ENCODE measurements around the gene RUNX1.

The RUNX1 gene

DNA sequence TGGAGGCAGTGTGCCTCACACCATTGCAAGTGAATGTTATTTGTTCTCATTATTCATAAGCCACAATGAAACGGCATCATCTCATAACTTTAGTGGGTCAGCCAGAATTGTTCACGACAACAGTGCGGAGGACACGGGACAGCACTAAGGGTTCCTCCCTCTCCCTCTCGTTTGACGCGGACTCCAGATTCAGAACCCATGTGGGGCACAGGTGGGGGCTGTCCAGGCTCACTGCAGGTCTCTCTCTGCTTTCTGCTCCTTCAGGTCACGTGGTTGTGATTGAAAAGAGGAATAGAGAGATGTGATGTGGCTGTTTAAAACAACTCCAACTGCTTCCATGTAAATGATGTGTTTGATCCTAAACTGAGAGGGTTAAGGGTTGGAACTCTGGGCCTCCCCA is 13.5 kb downstream of the RUNX1 start:
- no peak for DNase-seq (ENCODE audit: low read depth)
- TF ChIP-seq POLR2A (IDR thresholded peaks at IDR 0.05; ENCODE audit: extremely low read depth, insufficient read length) (no peak), MYC (IDR thresholded peaks at IDR 0.05; ENCODE audit: low read depth, low read length) (no peak)
- TF ChIP-seq, protein P1, sequence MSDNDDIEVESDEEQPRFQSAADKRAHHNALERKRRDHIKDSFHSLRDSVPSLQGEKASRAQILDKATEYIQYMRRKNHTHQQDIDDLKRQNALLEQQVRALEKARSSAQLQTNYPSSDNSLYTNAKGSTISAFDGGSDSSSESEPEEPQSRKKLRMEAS (IDR thresholded peaks at IDR 0.05; ENCODE audit: low read depth, low read length): no peak
- H3K4me3 ChIP-seq (ENCODE audit: low read depth, low read length): no peak overlapping the region

DNA sequence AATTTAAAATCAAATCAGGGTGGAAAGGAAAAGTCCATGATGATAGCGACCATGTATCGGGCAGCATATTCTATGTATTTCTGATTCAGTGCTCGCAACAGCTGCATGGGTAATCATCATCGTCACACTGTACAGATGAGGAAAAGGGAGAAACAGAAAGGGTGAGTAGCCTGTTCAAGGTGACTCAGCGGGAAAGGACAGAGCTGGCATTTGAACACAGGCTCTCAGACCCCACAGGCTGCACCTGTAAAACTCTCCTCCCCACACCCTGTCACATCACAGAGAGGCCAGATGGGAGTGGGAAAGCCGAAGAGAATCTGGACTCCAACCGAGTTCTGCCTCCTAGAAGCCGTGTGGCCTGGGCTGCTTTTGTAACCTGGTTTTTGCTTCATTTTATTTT is 14.0 kb downstream of the RUNX1 start:
- H3K4me3 ChIP-seq (ENCODE audit: low read depth, low read length): no peak overlapping the region
- TF ChIP-seq POLR2A (IDR thresholded peaks at IDR 0.05; ENCODE audit: extremely low read depth, insufficient read length): no peak
- TF ChIP-seq, protein P1 (IDR thresholded peaks at IDR 0.05; ENCODE audit: low read depth, low read length): no peak
- TF ChIP-seq, protein P2, sequence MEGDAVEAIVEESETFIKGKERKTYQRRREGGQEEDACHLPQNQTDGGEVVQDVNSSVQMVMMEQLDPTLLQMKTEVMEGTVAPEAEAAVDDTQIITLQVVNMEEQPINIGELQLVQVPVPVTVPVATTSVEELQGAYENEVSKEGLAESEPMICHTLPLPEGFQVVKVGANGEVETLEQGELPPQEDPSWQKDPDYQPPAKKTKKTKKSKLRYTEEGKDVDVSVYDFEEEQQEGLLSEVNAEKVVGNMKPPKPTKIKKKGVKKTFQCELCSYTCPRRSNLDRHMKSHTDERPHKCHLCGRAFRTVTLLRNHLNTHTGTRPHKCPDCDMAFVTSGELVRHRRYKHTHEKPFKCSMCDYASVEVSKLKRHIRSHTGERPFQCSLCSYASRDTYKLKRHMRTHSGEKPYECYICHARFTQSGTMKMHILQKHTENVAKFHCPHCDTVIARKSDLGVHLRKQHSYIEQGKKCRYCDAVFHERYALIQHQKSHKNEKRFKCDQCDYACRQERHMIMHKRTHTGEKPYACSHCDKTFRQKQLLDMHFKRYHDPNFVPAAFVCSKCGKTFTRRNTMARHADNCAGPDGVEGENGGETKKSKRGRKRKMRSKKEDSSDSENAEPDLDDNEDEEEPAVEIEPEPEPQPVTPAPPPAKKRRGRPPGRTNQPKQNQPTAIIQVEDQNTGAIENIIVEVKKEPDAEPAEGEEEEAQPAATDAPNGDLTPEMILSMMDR (IDR thresholded peaks at IDR 0.05; ENCODE audit: low read depth, low read length): no peak
- no peak for TF ChIP-seq MYC (IDR thresholded peaks at IDR 0.05; ENCODE audit: low read depth, low read length)
- DNase-seq (ENCODE audit: low read depth): no peak

DNA sequence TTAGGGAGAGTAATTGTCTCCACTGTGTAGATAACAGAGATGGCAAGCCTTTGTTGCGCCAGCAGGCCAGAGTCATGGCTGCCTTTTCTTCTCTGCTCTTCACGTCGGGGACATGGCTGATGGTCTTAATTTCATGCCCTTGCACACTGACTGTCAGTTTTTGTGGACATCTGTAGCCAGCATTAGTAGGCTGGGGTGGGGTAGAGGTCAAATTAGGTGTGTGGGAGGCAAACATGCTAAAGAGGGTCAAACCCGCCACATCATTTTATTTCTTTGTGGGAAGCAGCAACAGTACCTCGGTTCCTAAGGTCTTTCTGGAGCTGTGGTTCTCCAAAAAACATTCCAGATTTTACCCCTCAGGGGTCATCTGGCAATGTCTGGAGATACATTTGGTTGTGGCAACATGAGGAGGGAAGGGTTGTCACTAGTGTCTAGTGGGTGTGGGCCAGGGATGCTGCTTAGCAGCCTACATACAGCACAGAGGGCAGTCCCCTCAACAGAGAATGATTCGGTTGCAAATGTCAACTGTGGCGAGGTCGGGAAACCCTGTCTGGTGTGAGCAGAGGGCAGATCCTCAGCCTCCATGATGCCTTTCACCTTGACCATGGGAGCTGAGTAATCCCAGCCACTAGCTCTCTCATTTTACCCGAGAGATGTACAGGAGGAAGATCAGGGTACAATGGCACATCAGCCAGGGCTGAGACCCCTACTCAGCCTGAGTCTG is 14.7 kb downstream of the RUNX1 start:
- no peak for DNase-seq (ENCODE audit: low read depth)
- TF ChIP-seq, protein P2 (IDR thresholded peaks at IDR 0.05; ENCODE audit: low read depth, low read length): no peak
- TF ChIP-seq MYC (IDR thresholded peaks at IDR 0.05; ENCODE audit: low read depth, low read length): no peak
- no peak for TF ChIP-seq POLR2A (IDR thresholded peaks at IDR 0.05; ENCODE audit: extremely low read depth, insufficient read length)
- TF ChIP-seq, protein P1 (IDR thresholded peaks at IDR 0.05; ENCODE audit: low read depth, low read length): no peak
- H3K4me3 ChIP-seq (ENCODE audit: low read depth, low read length): no peak overlapping the region

DNA sequence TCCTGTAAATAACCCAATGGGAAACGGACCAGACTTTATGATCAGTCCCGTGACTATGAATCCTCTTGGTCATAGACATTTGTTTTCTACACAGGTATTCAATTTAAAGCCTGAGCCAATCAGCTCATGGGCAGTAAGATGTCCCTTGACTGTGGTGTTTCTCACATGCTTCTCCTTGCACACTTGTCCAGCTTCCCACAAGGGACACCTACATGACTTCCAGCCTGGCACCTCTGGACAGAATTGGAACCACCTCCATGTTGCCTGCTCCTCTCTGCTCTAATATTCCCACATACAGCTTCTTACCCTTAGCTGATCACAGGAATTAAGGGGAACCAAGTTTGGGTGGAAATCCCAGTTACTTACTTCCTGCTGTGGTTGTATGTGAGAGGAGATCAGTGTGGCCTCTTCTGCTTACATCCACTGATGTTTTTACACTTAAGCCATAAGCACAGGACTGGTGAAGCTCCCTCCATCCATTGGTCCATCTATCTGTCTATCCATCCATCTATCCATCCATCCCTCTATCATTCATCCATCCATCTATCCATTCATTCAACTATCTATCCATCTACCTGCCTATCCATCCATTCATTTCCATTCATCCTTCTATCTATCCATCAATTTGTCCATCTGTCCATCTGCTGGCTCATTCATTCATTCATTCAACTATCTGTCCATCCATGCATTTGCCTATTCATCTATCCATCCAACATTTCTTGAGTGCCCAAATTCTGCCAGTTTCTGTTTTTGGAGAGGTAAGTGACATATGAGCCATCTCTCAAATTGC is 16.4 kb downstream of the RUNX1 start:
- no peak overlapping the region for H3K4me3 ChIP-seq (ENCODE audit: low read depth, low read length)
- DNase-seq (ENCODE audit: low read depth): no peak
- TF ChIP-seq MYC (IDR thresholded peaks at IDR 0.05; ENCODE audit: low read depth, low read length): no peak
- no peak for TF ChIP-seq POLR2A (IDR thresholded peaks at IDR 0.05; ENCODE audit: extremely low read depth, insufficient read length)
- TF ChIP-seq, protein P1 (IDR thresholded peaks at IDR 0.05; ENCODE audit: low read depth, low read length): no peak
- TF ChIP-seq, protein P2 (IDR thresholded peaks at IDR 0.05; ENCODE audit: low read depth, low read length): no peak

DNA sequence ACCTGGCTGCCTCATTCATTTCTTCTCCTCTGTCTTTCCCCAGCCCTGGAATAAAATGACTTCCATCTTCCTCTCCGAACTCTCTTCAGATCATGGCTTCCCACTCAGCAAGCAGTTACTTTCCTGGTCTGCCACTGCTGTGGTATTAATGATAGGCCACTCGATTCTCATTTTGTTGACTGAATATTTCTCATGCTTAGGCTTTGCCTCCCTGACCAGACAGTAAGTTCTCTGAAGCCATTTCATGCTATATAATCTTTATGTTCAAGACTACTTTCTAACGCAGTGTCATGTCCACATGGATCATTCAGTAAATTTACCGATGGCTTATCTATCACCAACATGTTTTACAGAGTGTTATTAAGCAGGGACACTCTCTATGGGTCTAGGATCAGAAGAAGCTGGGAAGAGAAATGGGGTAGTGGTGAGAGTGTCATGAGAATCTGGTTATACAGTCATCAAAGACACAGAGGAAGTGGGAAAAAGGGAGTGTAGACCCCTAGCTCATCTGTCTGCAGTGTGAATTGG is 20.6 kb downstream of the RUNX1 start:
- H3K4me3 ChIP-seq (ENCODE audit: low read depth, low read length): no peak overlapping the region

DNA sequence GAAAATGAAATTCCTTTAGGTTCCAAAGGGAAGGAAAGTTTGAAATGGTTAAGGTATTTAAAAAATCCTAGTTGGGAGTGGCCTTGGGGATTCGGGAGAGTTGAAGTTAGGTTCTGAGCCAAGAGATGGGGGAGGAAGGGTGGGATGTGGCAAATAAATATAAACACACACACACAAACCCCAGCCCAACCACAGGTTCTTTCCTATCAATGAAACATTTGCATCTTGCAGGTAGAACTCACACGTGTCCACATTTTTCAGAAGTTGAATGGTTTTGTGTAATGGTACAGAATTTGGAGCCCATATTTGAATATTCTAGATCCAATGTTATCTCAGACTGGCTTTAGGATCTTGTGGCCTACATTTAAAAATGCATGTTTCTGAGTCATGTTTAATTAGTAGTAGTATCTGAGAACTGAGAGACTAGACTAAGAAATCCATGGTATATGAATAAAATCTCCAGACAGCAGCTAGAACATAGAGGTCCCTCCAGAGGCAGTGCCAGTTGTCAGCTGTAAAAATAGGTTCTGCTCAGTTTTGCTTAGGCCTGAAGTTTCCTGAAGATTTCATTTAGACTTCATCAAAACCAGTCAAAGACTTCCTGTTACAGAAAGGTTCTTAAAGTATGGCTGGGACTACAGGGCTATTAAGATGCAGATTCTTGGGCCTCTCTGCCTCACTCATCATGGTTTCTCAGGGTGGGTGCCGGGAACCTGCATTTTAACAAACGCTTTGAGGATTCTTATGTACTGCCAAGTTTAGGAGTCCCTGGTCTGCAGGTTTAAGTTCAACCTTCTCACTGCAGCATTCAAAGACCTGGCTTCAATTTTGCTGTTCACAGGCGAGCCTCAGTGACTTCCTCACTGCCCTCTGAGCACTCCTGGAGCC is 21.3 kb downstream of the RUNX1 start:
- TF ChIP-seq, protein P2 (IDR thresholded peaks at IDR 0.05; ENCODE audit: low read depth, low read length): no peak
- no peak for TF ChIP-seq POLR2A (IDR thresholded peaks at IDR 0.05; ENCODE audit: extremely low read depth, insufficient read length)
- TF ChIP-seq, protein P1 (IDR thresholded peaks at IDR 0.05; ENCODE audit: low read depth, low read length): 0 out of 2 replicates have a peak, but pooled peaks have one; percentile 22
- peak; percentile 35 for DNase-seq (ENCODE audit: low read depth)
- peak overlapping the region; percentile 43 for H3K4me3 ChIP-seq (ENCODE audit: low read depth, low read length)

More for the DNA sequence above, 20.6 kb downstream of the RUNX1 start:
- DNase-seq (ENCODE audit: low read depth): peak; percentile 44
- TF ChIP-seq POLR2A (IDR thresholded peaks at IDR 0.05; ENCODE audit: extremely low read depth, insufficient read length): no peak
- no peak for TF ChIP-seq MYC (IDR thresholded peaks at IDR 0.05; ENCODE audit: low read depth, low read length)
